ENCODE results near the gene ADAMTS9.
A peak's percentile ranks its signal among the peaks of the same experiment; 100 is the strongest.

ADAMTS9 gene, protein sequence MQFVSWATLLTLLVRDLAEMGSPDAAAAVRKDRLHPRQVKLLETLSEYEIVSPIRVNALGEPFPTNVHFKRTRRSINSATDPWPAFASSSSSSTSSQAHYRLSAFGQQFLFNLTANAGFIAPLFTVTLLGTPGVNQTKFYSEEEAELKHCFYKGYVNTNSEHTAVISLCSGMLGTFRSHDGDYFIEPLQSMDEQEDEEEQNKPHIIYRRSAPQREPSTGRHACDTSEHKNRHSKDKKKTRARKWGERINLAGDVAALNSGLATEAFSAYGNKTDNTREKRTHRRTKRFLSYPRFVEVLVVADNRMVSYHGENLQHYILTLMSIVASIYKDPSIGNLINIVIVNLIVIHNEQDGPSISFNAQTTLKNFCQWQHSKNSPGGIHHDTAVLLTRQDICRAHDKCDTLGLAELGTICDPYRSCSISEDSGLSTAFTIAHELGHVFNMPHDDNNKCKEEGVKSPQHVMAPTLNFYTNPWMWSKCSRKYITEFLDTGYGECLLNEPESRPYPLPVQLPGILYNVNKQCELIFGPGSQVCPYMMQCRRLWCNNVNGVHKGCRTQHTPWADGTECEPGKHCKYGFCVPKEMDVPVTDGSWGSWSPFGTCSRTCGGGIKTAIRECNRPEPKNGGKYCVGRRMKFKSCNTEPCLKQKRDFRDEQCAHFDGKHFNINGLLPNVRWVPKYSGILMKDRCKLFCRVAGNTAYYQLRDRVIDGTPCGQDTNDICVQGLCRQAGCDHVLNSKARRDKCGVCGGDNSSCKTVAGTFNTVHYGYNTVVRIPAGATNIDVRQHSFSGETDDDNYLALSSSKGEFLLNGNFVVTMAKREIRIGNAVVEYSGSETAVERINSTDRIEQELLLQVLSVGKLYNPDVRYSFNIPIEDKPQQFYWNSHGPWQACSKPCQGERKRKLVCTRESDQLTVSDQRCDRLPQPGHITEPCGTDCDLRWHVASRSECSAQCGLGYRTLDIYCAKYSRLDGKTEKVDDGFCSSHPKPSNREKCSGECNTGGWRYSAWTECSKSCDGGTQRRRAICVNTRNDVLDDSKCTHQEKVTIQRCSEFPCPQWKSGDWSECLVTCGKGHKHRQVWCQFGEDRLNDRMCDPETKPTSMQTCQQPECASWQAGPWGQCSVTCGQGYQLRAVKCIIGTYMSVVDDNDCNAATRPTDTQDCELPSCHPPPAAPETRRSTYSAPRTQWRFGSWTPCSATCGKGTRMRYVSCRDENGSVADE (N-terminal part only)

GRCh38 chr3:64687781-64688604 lies at the start of gene ADAMTS9:
Gene ADAMTS9 (minus strand): TSS chr3:64688000. CDS start chr3:64687657, 343 bp downstream.
- peak; percentile 46 for DNase-seq (ENCODE audit: low spot score)

DNA sequence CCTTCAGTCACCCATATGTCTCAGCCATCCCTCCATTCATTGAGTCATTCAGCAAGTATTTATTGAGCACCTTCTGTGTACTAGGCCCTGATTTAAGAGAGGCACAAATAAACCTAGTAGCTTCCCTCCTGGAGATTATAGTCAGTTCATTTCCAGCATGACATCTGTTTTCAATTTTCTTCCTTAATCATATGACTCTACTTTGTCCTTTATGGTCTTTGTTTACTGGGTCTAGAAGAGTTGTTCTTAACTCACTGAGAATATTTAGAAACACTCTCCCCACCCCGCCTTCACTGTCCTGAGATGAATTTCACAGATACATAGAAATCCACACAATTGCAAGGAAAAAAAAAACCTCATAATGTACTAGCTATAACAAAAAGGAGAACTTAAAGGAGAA lies 44.8 kb upstream of the ADAMTS9 start:
- DNase-seq (ENCODE audit: low spot score), result no peak

DNA sequence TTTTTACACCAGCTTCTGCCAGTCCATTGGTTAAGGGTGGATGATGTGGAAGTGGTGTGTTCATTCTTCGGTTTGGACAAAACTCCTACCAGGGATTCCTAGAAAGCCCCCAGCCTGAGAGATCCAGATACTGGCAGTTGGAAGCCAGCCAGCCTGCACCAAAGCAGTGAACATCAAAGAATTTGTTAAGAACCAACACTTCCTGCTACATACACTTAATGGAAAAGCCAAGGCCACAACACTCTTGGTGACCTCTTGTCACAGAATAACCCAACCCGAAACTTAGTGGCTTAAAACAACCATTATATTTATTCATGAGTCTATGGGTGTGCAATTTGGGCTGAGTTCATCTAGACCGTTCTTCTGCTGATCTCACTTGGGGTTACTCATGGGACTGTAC lies 42.9 kb upstream of the ADAMTS9 start:
- DNase-seq (ENCODE audit: low spot score), result no peak

DNA sequence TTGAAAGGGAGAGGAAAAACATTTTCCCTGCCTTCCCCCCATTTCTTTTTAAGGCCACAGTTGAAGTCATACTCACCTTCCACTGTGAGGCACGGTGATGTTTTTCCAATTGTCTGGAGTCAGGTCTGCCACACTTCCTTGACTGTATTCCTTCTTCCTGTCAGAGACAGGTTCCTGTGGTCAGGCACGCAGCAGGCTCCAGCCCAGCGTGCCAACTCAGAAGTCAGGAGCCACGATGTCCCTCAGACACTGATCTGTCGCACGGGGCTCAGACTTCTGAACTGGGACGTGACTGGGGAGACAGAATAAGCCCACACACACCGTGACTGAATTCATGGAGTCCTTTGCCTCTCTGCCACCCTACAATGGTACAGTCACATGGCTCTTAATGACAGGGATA lies 41.2 kb upstream of the ADAMTS9 start:
- DNase-seq (ENCODE audit: low spot score), result no peak

- no peak for DNase-seq (ENCODE audit: low spot score)
These were observed 40.6 kb upstream of the ADAMTS9 start for GRCh38 chr3:64728428-64728827.

DNA sequence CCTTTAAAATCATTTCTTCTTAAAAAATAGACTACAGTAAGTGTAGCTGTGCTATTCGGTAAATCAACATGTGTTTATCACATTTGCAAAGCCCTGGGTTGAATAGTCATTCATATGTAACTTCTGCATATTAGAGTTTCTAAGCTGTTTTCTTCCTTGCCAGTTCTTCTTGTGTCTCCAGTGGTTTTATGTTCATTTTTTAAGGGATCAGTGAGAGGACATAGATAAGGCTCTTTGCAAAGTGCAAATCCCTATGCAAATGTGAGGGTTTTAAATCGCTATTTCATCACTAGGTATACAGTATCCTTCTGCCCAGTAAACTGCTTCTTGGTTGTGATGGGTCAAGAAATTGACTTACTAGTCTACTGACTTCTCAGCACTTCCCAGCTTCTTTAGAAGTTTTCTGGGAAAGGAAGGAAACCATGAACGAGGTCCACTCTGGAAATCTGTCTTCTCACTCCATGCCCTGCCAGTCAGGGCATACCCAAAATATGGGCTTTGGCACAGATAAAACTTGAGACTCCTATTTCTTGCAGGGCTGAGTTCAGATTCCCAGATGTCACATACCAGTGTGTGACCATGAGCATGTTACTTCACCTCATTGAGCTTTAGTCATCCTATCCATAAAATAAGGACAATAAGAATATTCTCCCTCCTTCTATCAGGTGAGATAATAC lies 38.8 kb upstream of the ADAMTS9 start:
- no peak for DNase-seq (ENCODE audit: low spot score)

DNA sequence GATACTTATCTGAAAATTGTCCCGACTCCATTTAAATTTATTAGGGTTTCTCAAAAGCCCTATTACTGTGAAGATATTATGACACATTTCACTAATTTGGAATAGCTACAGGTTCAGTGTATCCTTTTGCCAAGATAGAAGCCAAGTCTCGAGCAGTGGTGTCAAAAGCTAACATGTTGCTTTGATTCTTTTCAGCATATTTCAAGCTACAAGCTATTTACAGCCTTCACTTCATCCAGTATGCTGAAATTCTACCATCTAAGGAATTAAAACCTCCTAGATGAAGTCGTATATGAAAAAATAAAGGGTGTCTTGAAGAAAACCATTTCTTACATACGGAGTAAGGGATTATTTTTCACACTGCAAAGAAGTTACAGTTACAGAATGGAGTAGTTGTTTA lies 31.2 kb upstream of the ADAMTS9 start:
- no peak for DNase-seq (ENCODE audit: low spot score)

- DNase-seq (ENCODE audit: low spot score), result no peak
These were observed 30.2 kb upstream of the ADAMTS9 start for GRCh38 chr3:64717872-64718613.

DNA sequence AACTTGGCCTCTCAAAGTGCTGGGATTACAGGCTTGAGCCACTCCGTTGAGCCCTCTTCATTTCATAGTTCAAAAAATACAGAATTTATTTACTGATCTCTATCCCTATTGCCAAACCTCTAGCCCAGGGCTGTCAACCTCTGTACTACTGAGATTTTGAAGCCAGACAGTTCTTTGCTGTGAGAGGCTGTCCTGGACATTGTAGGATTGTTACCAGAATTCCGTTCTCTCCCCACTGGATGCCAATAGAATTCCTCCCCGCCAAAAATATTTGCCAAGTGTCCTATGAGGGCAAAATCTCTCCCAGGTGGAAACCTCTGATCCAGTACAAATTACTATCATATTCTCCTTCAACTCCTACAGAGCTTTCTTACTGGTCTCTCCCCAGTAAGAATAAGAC lies 29.6 kb upstream of the ADAMTS9 start:
- no peak for DNase-seq (ENCODE audit: low spot score)

GRCh38 chr3:64716110-64716710 lies 28.4 kb upstream of the ADAMTS9 start:
- no peak for DNase-seq (ENCODE audit: low spot score)

DNA sequence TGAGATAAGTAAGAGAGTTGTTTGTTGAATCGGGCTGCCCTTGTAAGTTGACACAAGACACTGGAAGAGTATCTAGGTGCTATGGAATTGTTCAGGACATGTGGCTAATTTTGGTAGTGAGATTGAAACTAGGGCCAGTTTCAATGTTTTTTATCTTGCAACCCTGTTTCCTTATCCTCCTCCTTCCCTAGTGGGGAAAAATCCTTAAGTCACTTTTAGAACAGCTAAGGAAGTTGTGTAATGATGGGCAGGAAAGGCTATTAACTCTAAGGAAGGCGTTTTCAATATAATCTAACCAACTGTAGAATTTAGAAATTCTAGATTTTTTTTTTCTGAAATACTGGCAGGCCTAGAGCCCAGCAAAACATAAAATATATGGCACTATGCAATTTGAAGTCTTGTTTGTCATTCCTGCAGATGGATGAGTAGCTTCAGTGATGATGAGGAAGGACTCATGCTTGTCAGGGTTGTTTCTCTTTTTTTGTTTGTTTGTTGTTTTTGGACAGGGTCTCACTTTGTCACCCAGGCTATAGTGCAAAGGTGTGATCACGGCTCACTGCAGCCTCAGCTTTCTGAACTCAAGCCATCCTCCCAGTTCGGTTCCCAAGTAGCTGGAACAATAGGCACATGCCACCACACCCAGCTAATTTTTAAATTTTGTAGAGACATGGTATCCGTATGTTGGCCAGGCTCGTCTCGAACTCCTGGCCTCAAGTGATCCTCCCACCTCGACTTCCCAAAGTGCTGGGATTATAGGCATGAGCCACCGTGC lies 27.6 kb upstream of the ADAMTS9 start:
- DNase-seq (ENCODE audit: low spot score), result no peak

DNA sequence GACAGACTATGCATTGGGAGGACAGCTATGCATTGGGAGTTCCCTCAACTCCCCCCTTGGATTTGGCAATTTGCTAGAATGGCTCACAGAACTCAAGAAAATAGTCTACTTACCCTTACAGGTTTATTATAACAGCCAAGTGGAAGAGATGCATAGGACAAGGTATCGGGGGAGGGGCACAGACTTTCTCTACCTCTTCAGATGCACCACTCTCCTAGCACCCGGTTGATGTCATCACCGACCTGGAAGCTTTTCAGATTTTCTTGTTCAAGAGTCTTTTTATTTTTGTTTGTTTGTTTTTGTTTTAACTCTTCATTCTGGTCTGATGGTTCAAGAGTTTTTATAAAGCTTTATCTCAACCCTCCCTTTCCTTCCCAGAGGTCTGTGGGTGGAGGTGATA lies 20.7 kb upstream of the ADAMTS9 start:
- DNase-seq (ENCODE audit: low spot score), result no peak

- DNase-seq (ENCODE audit: low spot score), result no peak
These were observed 18.1 kb upstream of the ADAMTS9 start for GRCh38 chr3:64705946-64706345.

DNA sequence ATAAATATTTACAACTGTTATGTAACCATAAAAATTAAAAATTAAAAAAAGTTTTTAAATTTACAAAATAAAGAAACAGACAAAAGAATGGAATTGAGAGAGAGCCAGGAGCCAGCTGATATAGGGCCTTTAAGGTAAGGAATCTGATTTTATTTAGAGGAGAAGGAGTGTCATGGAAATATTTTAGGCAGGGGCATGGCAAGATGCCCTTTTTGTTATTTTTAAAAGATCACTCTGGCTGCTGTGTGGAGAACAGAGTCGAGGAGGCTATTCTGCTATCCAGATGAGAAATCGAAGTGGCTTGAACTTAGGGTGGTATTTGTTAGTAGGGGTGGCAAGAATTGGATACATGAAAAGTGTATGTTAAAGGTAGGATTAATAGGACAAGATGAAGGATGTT lies 9.1 kb upstream of the ADAMTS9 start:
- DNase-seq (ENCODE audit: low spot score), result no peak

DNA sequence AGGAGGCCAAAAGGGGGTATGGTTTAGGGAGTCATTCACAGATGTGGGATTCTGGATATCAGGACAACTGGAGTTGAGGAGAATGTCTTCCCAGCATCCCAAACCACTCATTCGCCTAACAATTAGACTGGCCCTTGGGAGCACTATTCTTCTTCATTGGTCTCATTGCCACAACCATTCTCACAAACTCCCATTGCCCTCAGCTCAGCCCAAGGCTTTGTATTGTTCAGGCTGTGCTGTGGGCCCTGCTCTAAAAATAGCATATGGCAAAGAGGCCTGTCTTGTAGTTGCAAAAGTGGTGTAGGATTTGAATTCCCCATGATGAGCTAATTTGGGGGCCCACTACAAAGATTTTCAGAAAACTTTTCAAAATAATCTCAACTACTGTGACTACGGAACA lies 6.3 kb upstream of the ADAMTS9 start:
- DNase-seq (ENCODE audit: low spot score), result no peak

DNA sequence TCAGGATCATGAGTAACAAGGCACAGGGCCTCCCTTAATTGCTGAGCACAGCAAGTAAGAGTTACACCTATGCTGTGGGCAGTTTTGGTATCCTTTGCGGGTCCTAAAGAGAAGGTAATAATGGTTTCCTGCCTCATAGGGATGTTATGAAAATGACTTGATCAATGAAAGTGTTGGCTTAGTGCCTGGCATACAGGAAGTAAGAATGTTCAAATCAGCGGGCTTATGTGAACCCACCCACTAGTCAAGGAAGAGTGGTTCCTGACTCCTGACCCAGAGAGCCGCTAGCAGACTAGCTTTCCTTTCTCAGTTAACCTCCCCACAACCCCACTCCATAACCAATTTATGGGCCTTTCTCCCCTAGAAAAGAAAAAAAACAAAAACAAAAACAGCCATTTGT lies 5.2 kb upstream of the ADAMTS9 start:
- DNase-seq (ENCODE audit: low spot score), result no peak

- DNase-seq (ENCODE audit: low spot score), result no peak
These were observed 3.3 kb upstream of the ADAMTS9 start for GRCh38 chr3:64691051-64691450.

DNA sequence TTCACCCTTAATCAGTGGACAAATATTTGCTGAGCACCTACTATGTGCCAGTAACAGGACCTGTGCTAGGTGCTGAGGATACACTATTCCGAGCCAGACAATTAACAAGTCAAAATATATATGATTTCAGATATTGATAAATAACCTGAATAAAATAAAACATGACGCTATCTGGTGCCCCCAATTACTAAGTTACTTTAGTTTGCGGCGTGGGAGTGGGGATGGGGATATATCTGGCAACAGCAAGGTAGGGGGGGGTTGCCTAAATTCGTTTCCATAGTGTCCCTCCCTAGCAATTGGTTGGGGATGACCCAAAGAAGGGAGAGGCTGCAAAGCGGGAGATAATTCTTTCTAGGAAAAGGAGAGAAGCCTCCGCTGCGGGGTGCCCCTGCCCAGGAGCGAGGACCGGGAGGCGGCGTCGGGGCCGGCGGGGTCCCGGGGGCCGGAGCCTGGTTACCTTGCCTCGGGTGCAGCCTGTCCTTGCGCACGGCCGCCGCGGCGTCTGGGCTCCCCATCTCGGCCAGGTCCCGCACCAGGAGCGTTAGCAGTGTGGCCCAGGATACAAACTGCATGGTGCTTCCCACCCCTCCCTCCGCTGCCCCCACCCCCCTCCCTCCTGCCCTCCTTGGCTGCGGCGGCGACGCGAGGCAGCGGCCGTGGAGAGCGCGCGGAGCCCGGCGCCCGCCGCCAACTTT lies 567 bp downstream of the ADAMTS9 start:
- no peak for DNase-seq (ENCODE audit: low spot score)

Measured in HuH-7.5 (cell line).